ENCODE measurements around the gene ZNF526.

The ZNF526 gene

DNA sequence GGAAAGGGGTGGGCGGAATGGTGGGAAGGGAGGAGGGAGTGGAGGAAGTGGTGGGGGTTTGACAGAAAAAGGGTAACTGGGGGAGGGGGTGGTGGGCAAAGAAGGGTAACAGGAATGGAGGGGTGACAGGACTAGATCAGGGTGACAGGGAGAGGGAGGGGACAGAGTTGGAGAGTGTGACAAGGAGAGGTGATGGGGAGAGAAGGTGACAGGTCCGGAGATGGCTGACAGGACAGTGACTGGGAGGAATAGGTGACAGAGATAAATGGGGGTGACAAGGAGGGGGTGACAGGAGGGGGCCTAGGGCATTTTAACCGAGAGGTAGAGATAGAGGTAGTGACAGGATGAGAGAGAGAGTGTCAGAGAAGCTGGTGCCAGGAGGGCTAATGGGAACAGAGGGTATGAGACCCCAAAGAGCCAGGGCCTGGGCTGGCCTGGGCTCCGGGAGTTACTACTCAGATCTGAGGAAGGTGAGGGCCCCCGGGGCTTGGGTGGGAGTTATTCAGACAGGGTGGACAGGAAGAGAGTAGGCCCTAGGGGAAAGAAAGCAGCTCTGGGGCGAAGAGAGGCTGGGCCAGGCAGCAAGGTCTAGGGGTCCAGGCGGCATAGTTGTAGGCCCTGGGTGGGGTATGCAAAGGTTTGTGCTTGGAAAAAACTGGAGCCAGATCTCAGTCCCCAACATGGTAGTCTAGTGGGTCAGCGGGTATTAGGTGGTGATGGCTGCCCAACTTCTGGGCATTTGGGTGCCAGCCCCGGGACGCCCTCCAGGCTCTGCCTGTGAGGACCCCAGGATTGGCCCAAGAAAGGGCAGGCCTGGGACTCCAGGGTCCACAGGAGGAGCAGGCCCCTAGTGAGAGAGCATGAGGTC, 49.6 kb downstream of the ZNF526 start:
- TF ChIP-seq CTCF (IDR thresholded peaks at IDR 0.05) = no peak

DNA sequence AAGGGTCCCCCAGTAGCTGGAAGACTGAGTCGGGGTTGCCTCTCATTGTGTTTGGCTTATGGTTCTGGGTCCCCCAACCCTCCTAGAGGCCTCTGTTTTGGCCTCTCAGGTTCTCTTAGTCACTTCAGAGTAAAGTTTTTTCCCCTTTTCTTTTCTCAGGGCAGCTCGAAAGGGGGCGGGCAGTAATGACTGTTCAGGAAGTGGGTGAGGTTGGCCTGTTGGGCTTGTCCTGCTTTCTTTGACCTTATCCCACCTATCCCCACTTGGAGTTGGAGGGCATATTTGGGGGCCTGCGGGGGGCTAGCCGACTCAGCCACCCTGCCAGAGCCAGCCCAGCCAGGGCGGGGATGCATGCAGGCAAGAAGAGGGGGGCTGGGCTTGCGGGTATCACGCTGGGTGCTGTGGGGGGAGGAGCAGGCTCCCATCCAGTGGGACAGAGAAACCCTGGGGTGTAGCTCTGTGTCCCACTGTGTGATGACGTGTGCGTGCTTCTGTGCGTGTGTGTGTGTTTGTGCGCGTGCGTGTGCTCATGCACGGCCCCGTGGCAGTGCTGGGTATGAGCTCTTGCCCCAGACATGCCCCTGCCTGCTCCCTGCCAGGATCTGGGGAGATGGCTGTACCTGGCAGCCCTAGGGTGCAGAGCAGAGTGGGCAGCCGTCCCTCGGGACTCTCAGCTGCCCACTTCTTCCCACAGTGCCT, 50.4 kb downstream of the ZNF526 start:
- no peak for TF ChIP-seq CTCF (IDR thresholded peaks at IDR 0.05)

DNA sequence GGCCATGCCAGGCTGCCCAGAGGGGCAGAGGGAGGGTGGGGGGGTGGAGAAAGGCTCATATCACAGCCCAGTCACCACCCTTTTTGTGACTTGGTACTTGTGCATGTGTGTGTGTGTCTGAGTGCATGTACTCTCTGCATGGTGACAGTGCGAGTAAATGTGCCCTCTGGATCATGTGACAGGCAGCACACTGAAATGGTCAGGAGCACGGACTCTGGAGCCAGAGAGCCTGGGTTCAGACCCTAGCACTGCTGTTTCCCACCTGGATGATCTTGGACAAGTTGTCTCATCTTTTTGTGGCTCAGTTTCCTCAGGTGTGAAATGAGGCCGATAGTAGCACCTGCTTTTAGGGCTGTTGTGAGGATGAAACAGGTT, 50.9 kb downstream of the ZNF526 start:
- no peak for TF ChIP-seq CTCF (IDR thresholded peaks at IDR 0.05)

GRCh38 chr19:42271861-42272534, 51.9 kb downstream of the ZNF526 start:
- no peak for TF ChIP-seq CTCF (IDR thresholded peaks at IDR 0.05)

DNA sequence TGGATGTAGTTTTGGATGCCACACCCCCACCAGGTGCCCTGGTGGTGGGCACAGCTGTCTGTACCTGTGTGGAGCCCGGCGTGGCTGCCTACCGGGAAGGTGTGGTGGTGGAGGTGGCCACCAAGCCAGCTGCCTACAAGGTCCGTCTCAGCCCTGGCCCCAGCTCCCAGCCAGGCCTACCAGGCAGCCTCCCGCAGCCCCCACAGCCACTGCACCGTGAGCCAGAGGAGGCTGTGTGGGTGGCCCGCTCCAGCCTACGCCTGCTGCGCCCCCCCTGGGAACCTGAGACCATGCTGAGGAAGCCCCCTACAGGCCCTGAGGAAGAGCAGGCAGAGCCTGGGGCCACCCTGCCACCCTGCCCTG, 52.4 kb downstream of the ZNF526 start:
- TF ChIP-seq CTCF (IDR thresholded peaks at IDR 0.05) = no peak

DNA sequence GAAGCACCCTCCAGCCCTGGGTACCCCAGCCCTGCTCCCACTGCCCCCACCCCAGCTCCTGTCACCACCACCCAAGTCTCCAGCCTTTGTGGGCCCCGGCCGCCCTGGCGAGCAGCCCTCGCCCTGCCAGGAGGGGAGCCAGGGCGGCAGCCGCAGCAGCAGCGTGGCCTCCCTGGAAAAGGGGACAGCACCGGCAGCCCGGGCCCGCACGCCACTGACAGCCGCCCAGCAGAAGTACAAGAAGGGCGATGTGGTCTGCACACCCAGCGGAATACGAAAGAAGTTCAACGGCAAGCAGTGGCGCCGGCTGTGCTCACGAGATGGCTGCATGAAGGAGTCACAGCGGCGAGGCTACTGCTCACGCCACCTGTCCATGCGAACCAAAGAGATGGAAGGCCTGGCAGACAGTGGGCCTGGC, 52.9 kb downstream of the ZNF526 start:
- no peak for TF ChIP-seq CTCF (IDR thresholded peaks at IDR 0.05)

DNA sequence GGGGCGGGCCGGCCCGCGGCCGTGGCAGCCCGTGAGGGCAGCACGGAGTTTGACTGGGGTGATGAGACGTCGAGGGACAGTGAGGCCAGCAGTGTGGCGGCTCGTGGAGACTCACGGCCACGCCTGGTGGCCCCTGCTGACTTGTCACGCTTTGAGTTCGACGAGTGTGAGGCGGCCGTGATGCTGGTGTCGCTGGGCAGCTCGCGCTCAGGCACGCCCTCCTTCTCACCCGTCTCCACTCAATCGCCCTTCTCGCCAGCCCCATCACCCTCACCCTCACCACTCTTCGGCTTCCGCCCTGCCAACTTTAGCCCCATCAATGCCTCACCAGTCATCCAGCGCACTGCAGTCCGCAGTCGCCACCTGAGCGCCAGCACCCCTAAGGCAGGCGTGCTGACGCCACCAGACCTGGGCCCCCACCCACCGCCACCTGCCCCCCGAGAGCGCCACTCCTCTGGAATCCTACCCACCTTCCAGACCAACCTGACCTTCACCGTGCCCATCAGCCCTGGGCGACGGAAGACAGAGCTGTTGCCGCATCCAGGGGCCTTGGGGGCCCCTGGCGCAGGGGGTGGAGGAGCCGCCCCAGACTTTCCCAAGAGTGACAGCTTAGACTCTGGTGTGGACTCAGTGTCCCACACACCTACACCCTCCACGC, 53.4 kb downstream of the ZNF526 start:
- TF ChIP-seq CTCF (IDR thresholded peaks at IDR 0.05) = no peak
